Vagina (tissue), 2 donors: ENCODE measurements around the gene EMX1. TPM values are rescaled to one million over a fixed set of nuclear protein-coding genes. Genes with fewer than 3 reads are reported as not detected.

Experiments used
- DNase-seq, 2 donors: peaks; one replicate each; pipeline ENCODE4 v3.0.0-alpha.2; 2017; ENCODE audit errors: extremely low spot score in 2 of 2
- H3K27ac ChIP-seq: fragments of 200-600 bp; sonication (generic); one replicate; pipeline ENCODE4 v1.5.1; 2019
- H3K27me3 ChIP-seq: fragments of 200-600 bp; sonication (generic); one replicate; pipeline ENCODE4 v1.5.1; 2019
- H3K36me3 ChIP-seq, 2 donors: fragments of 200-600 bp; sonication (generic); one replicate each; pipeline ENCODE4 v1.5.1; 2017 to 2019
- H3K4me1 ChIP-seq: fragments of 200-600 bp; sonication (generic); one replicate; pipeline ENCODE4 v1.5.1; 2019
- H3K4me3 ChIP-seq, 2 donors: fragments of 200-600 bp; sonication (generic); 1 replicate in 1 of 2; 2 replicates in 1 of 2; pipeline ENCODE4 v1.5.1; 2016 to 2019
- H3K9me3 ChIP-seq: fragments of 200-600 bp; sonication (generic); one replicate; pipeline ENCODE4 v1.5.1; 2019
- CTCF ChIP-seq, 3 experiments: fragments of 450-650 bp in 2 of 3; fragments of 200-600 bp in 1 of 3; sonication (generic) in 1 of 3; IDR thresholded peaks; one replicate each; pipeline ENCODE4 v1.5.1; 2017 to 2019; ENCODE audit warnings: antibody characterized with exemption in 3 of 3, mild to moderate bottlenecking in 2 of 3, moderate library complexity in 2 of 3
- POLR2A ChIP-seq, 2 donors: fragments of 450-650 bp; IDR thresholded peaks; one replicate each; pipeline ENCODE4 v1.6.1; 2017; ENCODE audit warnings: antibody characterized with exemption in 2 of 2, mild to moderate bottlenecking in 2 of 2, moderate library complexity in 2 of 2
- POLR2AphosphoS5 ChIP-seq, 2 donors: sonication (generic); formaldehyde crosslinking; IDR thresholded peaks; one replicate each; pipeline ENCODE4 v1.9.0; 2017; ENCODE audit warnings: antibody characterized with exemption in 2 of 2, mild to moderate bottlenecking in 2 of 2, low read depth in 1 of 2; ENCODE audit not compliant: insufficient read depth in 1 of 2
- intact Hi-C: fragments of 100-400 bp; cut with DNase I; formaldehyde crosslinking; loops from one replicate; pipeline ENCODE4 v1.15.1; 2023
- total RNA-seq: library from RNA; depleted of rRNA; stranded (reverse); fragments of >200 nt; gene quantifications from one replicate; pipeline ENCODE4 v1.2.3, GENCODE V29; 2016

Gene EMX1
- total RNA-seq, 1 donor from 2014 or later = not detected

DNA sequence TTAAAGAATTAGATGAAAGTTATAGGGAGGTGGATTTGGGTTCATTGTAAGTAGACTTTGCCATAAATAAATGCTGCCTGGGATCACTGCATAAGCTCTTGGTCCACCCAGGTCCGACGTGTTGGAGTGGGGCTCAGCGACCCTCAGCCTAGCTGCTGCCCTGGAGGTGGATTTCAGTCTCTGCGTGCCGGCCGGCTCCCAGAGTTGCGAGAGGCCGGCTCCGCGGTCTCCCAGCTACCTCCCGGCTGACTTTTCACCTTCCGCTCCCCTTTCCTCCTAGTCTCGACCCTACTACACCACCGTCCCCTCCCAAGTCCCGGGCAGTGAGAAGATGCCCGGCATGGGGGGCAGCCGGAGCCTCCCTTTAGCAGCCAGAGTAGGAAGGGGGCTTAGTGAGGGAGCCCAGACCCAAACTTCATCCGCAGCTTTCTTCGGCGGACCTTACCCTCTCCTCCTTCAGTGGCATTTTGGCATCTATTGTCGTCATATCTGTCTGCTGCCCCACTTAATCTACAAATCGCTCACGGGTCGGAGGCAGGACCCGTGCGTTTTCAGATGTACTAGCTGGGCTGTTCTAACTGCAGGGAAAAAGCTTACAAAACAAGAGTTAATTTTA, 8.1 kb downstream of the EMX1 start:
- no peak overlapping the region for H3K4me3 ChIP-seq
- H3K4me1 ChIP-seq = peaks cover 25% of the 10 kb centered on the region
- no peak for DNase-seq
- intact Hi-C loops = no loop called here
- H3K27me3 ChIP-seq = peaks cover 20% of the 10 kb centered on the region
- TF ChIP-seq POLR2AphosphoS5 (IDR thresholded peaks at IDR 0.05; ENCODE audit: insufficient read depth in 1 of 2, low read depth in 1 of 2) (no peak), POLR2A (IDR thresholded peaks at IDR 0.05) (no peak), CTCF (IDR thresholded peaks at IDR 0.05) (no peak)
- H3K9me3 ChIP-seq = no peaks in the 10 kb centered on the region
- no peak overlapping the region for H3K27ac ChIP-seq
- H3K36me3 ChIP-seq = no peaks in the 10 kb centered on the region

GRCh38 chr2:72926368-72926767, 9.0 kb downstream of the EMX1 start:
- no peaks in the 10 kb centered on the region for H3K36me3 ChIP-seq
- H3K27ac ChIP-seq = no peak overlapping the region
- TF ChIP-seq CTCF (IDR thresholded peaks at IDR 0.05) (no peak), POLR2AphosphoS5 (IDR thresholded peaks at IDR 0.05; ENCODE audit: insufficient read depth in 1 of 2, low read depth in 1 of 2) (no peak), POLR2A (IDR thresholded peaks at IDR 0.05) (no peak)
- intact Hi-C loops = no loop called here
- no peak overlapping the region for H3K4me3 ChIP-seq
- H3K9me3 ChIP-seq = no peaks in the 10 kb centered on the region
- peaks cover 19% of the 10 kb centered on the region for H3K4me1 ChIP-seq
- peaks cover 17% of the 10 kb centered on the region for H3K27me3 ChIP-seq
- DNase-seq = no peak

DNA sequence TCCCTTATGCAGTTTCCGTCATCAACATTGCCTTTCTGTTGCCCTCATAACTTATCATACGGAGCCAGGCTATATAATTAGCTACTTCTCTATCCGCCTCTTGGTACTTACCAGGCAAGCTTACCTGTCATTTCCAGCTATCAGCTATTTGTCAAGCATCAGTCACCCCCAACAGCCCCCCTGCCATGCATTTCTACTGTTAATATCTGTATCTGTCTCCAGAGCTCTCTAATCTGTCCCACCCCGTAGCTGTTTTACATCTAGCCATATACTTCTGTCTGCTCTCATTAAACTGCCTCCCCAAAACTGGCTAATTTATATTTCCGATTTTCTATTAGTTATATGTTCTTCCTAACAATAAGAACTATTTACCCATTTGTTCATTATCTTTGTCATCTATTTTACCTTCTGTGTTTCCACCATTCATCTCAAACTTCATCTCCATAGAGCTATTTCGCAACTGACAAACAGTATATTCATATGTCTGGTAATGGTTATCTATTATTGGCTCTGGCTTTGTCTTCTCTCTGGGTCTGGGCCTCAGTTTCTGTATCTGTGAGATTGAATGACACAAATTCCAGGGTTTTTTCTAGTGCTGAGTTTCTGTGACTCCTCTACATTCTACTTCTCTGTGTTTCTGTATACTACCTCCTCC, 9.6 kb downstream of the EMX1 start:
- Histone ChIP-seq H3K4me1 (peaks cover 19% of the 10 kb centered on the region), H3K36me3 (no peaks in the 10 kb centered on the region), H3K9me3 (no peaks in the 10 kb centered on the region), H3K27me3 (peaks cover 16% of the 10 kb centered on the region), H3K4me3 (no peak overlapping the region), H3K27ac (no peak overlapping the region)
- no peak for DNase-seq
- intact Hi-C loops = no loop called here
- no peak for TF ChIP-seq POLR2A (IDR thresholded peaks at IDR 0.05)

DNA sequence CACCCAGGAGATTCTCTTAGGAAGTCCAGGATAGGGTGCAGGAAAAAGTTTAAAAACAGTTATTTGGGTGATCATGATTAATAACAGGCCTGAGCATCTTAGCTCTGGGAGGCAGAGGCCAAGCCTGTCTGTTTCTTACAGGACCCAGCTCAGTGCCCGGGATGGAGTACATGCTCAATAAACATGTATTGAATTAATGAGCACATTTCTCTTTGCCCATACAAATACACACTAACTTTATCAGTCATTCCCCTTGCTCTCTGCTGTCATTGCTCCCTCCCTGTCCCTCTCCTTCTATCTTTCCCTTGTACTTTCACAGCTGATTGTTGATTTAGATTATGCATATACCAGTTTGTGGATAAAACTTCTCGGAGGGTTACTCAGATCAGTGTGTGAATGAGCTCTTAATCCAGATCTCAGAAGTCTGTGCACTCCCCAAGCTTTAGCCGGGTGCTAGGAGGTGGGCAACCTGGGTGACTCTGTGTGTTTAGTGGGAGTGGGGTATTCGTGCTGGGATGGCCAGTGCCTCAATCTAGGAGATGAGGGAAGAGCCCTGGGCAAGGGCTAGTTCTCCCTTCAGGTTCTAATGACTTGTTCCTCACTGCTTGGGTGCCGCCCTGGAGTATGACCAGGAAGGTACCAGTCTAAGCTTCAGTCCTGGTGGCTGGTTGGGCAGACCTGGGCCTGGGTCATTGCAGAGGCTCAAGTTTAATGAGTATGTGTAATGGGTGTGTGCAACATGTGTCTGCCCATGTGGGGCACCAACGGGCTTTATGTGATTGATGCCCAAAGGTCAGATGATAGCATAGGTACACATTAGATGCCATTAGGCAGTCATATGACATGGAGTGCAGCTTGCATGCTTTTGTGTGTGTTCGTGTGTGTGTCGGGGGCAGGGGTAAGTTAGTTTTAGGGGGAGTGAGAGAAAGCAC, 10.6 kb downstream of the EMX1 start:
- intact Hi-C loops = no loop called here
- Histone ChIP-seq H3K4me1 (peaks cover 19% of the 10 kb centered on the region), H3K27me3 (peaks cover 16% of the 10 kb centered on the region), H3K36me3 (no peaks in the 10 kb centered on the region), H3K27ac (no peak overlapping the region), H3K9me3 (no peaks in the 10 kb centered on the region), H3K4me3 (no peak overlapping the region)
- DNase-seq = no peak
- TF ChIP-seq POLR2A (IDR thresholded peaks at IDR 0.05) (no peak), CTCF (IDR thresholded peaks at IDR 0.05) (no peak), POLR2AphosphoS5 (IDR thresholded peaks at IDR 0.05; ENCODE audit: insufficient read depth in 1 of 2, low read depth in 1 of 2) (no peak)

- Histone ChIP-seq H3K4me1 (peaks cover 15% of the 10 kb centered on the region), H3K27me3 (peaks cover 12% of the 10 kb centered on the region), H3K27ac (no peak overlapping the region), H3K36me3 (no peaks in the 10 kb centered on the region), H3K4me3 (no peak overlapping the region), H3K9me3 (no peaks in the 10 kb centered on the region)
- DNase-seq = no peak
- TF ChIP-seq POLR2AphosphoS5 (IDR thresholded peaks at IDR 0.05; ENCODE audit: insufficient read depth in 1 of 2, low read depth in 1 of 2) (no peak), CTCF (IDR thresholded peaks at IDR 0.05) (no peak), POLR2A (IDR thresholded peaks at IDR 0.05) (no peak)
- intact Hi-C loops = no loop called here
Observed at GRCh38 chr2:72929010-72929409, 11.7 kb downstream of the EMX1 start.
